Femur (tissue), 1 donor: Measurements from ENCODE around the gene EHHADH.
"Not testable (repeated sequence)": the region's sequence is repeated elsewhere in the genome, so short reads cannot be mapped to it uniquely, and the experiment has no call there.

Experiments used
- DNase-seq: peaks from one replicate; pipeline ENCODE4 v3.0.0-alpha.2; 2017

EHHADH gene

GRCh38 chr3:185250653-185251052 lies 3.2 kb downstream of the EHHADH start:
- no peak for DNase-seq

- no peak for DNase-seq
Measured at GRCh38 chr3:185250247-185250646, 3.6 kb downstream of the EHHADH start.

- DNase-seq = no peak
Measured at GRCh38 chr3:185242642-185243041, 11.2 kb downstream of the EHHADH start.

GRCh38 chr3:185236969-185237368 lies 16.9 kb downstream of the EHHADH start:
- no peak for DNase-seq

GRCh38 chr3:185233328-185233727 lies 20.5 kb downstream of the EHHADH start:
- no peak for DNase-seq

GRCh38 chr3:185226526-185226925 lies 27.3 kb downstream of the EHHADH start:
- not testable (repeated sequence) for DNase-seq

- DNase-seq = no peak
Measured at GRCh38 chr3:185225523-185225922, 28.3 kb downstream of the EHHADH start.

GRCh38 chr3:185225080-185225479 lies 28.8 kb downstream of the EHHADH start:
- no peak for DNase-seq

- no peak for DNase-seq
Measured at GRCh38 chr3:185221203-185221602, 32.6 kb downstream of the EHHADH start.

GRCh38 chr3:185216607-185216958 lies 37.3 kb downstream of the EHHADH start:
- DNase-seq = no peak

- no peak for DNase-seq
Measured at GRCh38 chr3:185215873-185216606, 37.8 kb downstream of the EHHADH start.

- DNase-seq = no peak
Measured at GRCh38 chr3:185212559-185212958, 41.3 kb downstream of the EHHADH start.

- no peak for DNase-seq
Measured at GRCh38 chr3:185212086-185212485, 41.8 kb downstream of the EHHADH start.

- no peak for DNase-seq
Measured at GRCh38 chr3:185210621-185211142, 43.2 kb downstream of the EHHADH start.

GRCh38 chr3:185208823-185209222 lies 45.0 kb downstream of the EHHADH start:
- no peak for DNase-seq

GRCh38 chr3:185207931-185208746 lies 45.7 kb downstream of the EHHADH start:
- DNase-seq = no peak

- no peak for DNase-seq
Measured at GRCh38 chr3:185207481-185207880, 46.4 kb downstream of the EHHADH start.

GRCh38 chr3:185205865-185206264 lies 48.0 kb downstream of the EHHADH start:
- no peak for DNase-seq

GRCh38 chr3:185204894-185205293 lies 49.0 kb downstream of the EHHADH start:
- no peak for DNase-seq

- DNase-seq = no peak
Measured at GRCh38 chr3:185200639-185201038, 53.2 kb downstream of the EHHADH start.

GRCh38 chr3:185199671-185200070 lies 54.2 kb downstream of the EHHADH start:
- no peak for DNase-seq

GRCh38 chr3:185199206-185199605 lies 54.6 kb downstream of the EHHADH start:
- DNase-seq = no peak

- no peak for DNase-seq
Measured at GRCh38 chr3:185197068-185197467, 56.8 kb downstream of the EHHADH start.

GRCh38 chr3:185195652-185196051 lies 58.2 kb downstream of the EHHADH start:
- no peak for DNase-seq
